GM13976 (cell line): ENCODE data around the gene SGK1.
"Not testable (repeated sequence)": the region's sequence is repeated elsewhere in the genome, so short reads cannot be mapped to it uniquely, and the experiment has no call there.

Experiments
- DNase-seq: peaks from one replicate; pipeline ENCODE4 v3.0.0; 2012; ENCODE audit warnings: low spot score
- CTCF ChIP-seq: IDR thresholded peaks from 2 replicates; pipeline ENCODE4 v1.5.1; 2012; ENCODE audit warnings: borderline replicate concordance, mild to moderate bottlenecking; ENCODE audit not compliant: insufficient read depth; ENCODE audit errors: extremely low read depth, missing control alignments, control extremely low read depth
- in situ Hi-C: fragments of 300-500 bp; cut with MboI; formaldehyde crosslinking; loops from one replicate; pipeline ENCODE4 v1.12.0; 2022; ENCODE audit warnings: low sequenced_read_pairs, mixed read lengths, inconsistent platforms; ENCODE audit not compliant: unreplicated experiment

SGK1 gene

GRCh38 chr6:134328792-134329191 lies 10.9 kb upstream of the SGK1 start:
- TF ChIP-seq CTCF: no peak
- in situ Hi-C loops: no loop called here
- no peak for DNase-seq

DNA sequence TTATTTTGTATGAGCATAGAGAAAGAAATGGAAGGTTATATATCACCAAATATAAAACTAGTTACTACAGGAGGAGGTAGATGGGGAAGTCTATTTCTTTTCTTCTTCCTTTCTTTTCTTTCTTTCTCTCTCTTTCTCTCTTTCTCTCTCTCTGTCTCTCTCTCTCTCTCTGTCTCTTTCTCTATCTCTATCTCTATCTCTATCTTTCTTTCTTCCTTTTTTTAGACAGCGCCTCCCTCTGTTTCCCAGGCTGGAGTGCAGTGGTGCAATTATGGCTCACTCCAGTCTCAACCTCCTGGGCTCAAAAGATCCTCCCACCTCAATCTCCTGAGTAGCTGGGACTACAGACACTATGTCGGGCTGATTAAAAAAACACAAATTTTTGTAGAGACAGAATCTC lies 10.2 kb upstream of the SGK1 start:
- no peak for DNase-seq

DNA sequence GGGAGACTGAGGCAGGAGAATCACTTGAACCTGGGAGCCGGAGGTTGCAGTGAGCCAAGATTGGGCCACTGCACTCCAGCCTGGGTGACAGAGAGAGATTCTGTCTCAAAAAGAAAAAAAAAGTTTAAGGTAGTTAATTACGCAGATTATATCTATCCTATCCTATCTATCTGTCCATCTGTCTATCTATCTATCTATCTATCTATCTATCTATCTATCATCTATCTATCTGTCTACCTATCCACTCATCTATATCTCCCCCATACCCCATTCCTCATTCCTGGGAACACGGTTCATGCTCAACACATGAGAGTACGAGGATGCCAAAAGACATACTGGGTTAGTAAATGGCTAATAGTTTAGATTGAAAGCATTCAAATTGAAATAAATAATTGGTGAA lies 8.3 kb upstream of the SGK1 start:
- DNase-seq, in situ Hi-C loops: not testable (repeated sequence)

More for the DNA sequence above, 10.2 kb upstream of the SGK1 start:
- in situ Hi-C loops: no loop called here
- TF ChIP-seq CTCF: no peak

DNA sequence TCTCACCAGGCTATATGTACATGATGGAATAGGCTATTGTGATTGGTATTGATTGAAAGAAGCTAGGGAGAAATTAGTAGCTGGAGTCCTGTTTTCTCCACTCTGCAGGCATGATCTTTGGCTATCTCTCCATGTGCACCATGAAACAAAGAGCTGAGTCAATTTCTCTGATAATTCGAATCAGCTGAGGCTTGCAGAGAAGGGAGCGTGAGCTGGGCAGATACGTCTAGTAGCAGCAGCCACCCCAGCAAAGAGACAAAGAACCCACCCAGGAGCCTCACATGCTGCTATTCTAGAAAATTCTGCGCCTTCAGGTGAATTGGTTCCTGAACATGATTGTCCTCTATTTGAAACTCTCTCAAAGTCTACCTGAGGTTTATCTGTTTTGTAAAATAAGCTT lies 6.9 kb upstream of the SGK1 start:
- DNase-seq: no peak
- TF ChIP-seq CTCF: no peak
- in situ Hi-C loops: no loop called here

- no peak for TF ChIP-seq CTCF
- in situ Hi-C loops: no loop called here
- DNase-seq: no peak
Measured at GRCh38 chr6:134324141-134324540, 6.2 kb upstream of the SGK1 start.

- in situ Hi-C loops: no loop called here
- no peak for DNase-seq
Measured at GRCh38 chr6:134323698-134324097, 5.8 kb upstream of the SGK1 start.

GRCh38 chr6:134323294-134323693 lies 5.4 kb upstream of the SGK1 start:
- TF ChIP-seq CTCF: no peak
- in situ Hi-C loops: no loop called here
- no peak for DNase-seq

More at GRCh38 chr6:134323698-134324097, 5.8 kb upstream of the SGK1 start:
- no peak for TF ChIP-seq CTCF

GRCh38 chr6:134322216-134322615 lies 4.3 kb upstream of the SGK1 start:
- DNase-seq: no peak
- TF ChIP-seq CTCF: no peak
- in situ Hi-C loops: no loop called here
